ENCODE measurements around the gene GALNT15.

GALNT15 gene

DNA sequence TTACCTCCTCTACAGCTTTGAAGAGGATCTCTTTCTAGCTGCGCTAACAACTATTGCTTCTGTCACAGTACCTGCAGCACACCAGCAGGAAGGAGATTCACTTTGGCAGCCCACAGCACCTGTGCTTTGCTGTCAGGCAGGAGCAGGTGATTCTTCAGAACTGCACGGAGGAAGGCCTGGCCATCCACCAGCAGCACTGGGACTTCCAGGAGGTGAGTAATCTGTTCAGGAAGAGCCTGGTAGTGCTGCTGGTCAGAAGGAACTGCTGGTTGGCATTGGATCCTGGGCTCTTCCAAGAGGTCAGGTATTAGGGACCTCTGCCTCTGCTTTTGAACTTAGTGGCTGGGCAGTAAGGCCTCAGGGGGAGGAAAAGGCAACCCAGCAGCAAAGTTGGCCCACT is 48.1 kb downstream of the GALNT15 start:
- H3K4me3 ChIP-seq (ENCODE audit: low read depth, low read length), result no peak overlapping the region

DNA sequence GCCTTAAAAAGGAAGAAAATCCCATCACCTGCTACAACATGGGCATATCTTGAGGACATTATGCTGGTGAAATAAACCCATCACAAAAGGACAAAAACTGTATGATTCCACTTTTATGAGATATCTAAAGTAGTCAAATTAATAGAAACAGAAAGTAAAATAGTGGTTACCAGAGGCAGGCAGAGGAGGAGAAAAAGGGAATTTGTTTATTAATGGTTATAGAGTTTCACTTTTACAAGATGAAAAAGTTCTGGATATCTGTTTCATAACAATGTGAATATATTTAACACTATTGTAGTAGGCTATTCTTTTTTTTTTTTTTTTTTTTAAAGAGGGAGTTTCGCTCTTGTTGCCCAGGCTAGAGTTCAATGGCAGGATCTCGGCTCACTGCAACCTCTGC is 49.8 kb downstream of the GALNT15 start:
- no peak overlapping the region for H3K4me3 ChIP-seq (ENCODE audit: low read depth, low read length)

GRCh38 chr3:16227566-16227965 is 53.1 kb downstream of the GALNT15 start:
- H3K4me3 ChIP-seq (ENCODE audit: low read depth, low read length), result no peak overlapping the region

DNA sequence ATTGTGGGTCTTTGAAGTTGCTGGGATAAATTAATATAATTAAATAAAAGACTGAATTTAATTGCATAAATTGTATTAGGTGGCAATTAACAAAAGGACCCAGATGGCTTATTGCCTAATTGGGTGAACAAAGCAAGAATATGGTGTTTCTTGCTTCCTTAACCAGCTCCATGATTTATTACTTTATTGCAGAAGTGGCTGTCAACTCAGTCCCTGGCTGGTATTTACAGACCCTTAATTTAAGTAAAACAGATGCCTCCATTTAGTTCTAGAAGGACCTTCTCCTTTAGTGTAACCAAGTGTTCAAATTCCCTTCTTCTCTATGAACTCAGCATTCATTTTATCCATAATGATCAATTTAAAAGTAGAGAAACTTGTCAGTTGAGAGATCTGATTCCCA is 55.2 kb downstream of the GALNT15 start:
- no peak overlapping the region for H3K4me3 ChIP-seq (ENCODE audit: low read depth, low read length)

- H3K4me3 ChIP-seq (ENCODE audit: low read depth, low read length), result no peak overlapping the region
Measured at GRCh38 chr3:16231983-16232382, 57.5 kb downstream of the GALNT15 start.

GRCh38 chr3:16233806-16234205 is 59.3 kb downstream of the GALNT15 start:
- H3K4me3 ChIP-seq (ENCODE audit: low read depth, low read length), result no peak overlapping the region

GRCh38 chr3:16234281-16234680 is 59.8 kb downstream of the GALNT15 start:
- no peak overlapping the region for H3K4me3 ChIP-seq (ENCODE audit: low read depth, low read length)

DNA sequence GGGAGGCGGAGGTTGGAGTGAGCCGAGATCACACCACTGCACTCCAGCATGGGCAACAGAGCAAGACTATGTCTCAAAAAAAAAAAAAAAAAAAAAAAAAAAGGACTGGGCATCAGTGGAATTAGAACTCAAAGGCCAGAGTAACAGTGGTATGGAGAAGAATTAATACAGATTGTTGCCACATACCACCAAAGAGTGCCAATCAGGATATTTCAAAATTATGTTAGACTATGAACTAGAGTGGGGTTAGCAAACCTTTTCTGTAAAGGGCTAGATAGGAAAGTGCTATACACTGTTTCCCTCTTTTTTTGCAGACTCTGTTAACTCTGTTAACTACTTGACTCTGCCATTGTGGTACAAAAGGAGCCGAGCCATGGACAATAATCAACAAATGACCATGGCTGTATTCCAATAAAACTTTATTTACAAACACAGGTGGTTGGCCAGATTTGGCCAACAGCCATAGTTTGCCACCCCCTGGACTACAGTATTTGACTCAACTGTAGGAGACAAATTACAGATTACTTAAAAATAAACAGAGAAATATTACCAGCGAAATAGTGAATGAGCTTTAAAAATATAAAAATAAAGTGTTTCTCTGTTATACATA is 61.7 kb downstream of the GALNT15 start:
- H3K4me3 ChIP-seq (ENCODE audit: low read depth, low read length), result no peak overlapping the region

DNA sequence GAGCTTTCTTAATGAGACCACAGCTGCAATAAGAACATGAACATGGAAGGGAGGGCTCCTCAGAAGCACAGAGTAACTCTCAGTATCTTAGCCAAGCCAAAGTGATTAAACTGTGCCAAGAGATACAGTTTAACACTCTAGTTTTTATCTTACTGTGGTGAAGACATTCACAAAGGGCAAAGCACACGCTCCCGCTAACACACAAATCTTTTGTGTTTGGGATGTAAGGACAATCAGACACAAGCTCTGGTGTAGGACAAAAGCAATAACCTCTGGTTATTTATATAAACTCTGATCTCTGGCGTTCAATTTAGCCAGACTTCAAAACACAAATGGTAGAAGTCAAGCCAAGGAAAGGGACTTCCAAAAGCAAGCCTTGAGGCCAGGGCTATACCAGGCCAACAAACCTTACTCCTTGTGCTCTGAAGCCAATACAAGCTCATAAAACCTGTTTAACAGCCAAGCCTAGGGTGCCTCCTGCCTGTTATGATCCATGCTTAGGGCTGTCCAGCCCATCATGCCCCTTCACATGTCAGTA is 62.4 kb downstream of the GALNT15 start:
- no peak overlapping the region for H3K4me3 ChIP-seq (ENCODE audit: low read depth, low read length)

- no peak overlapping the region for H3K4me3 ChIP-seq (ENCODE audit: low read depth, low read length)
Measured at GRCh38 chr3:16239086-16239770, 64.7 kb downstream of the GALNT15 start.

GRCh38 chr3:16239780-16240179 is 65.3 kb downstream of the GALNT15 start:
- no peak overlapping the region for H3K4me3 ChIP-seq (ENCODE audit: low read depth, low read length)

DNA sequence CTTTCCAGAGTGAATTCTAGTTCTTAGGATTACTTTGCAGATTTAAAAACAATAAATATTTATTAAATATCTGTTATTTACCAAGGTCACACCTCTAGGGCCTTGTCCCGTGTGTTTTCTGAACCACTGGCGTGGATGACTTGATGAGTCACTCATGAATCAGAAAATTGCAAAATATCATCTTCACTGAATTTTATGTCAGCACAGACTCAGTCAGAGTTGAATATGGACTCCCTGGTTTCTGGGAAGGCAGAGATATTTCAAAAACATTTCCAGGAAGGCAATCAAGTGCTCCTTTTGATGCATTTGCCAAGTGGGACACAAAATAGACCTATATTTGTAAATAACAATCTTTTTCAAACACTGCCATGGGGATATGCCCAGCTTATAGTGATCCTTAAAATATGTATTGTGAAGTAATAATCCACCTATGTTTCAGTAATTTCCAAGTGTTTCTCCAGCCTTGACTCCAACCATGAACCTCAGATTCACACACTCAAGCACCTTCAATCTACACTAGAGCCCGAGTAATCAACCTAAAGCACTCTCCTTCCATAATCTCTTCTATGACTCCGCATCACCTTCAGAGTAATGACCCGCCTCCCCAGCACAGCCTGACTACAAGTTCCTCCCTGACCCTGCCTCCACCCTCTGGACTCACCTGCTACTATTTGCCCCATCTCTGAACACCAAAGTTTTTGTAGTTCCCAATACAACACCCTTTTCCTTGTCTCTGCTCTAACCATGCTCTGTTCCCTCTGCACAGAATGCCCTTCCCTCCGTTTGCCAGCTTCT is 65.9 kb downstream of the GALNT15 start:
- no peak overlapping the region for H3K4me3 ChIP-seq (ENCODE audit: low read depth, low read length)

GRCh38 chr3:16241225-16241624 is 66.7 kb downstream of the GALNT15 start:
- H3K4me3 ChIP-seq (ENCODE audit: low read depth, low read length), result no peak overlapping the region

- H3K4me3 ChIP-seq (ENCODE audit: low read depth, low read length), result no peak overlapping the region
Measured at GRCh38 chr3:16242177-16242576, 67.7 kb downstream of the GALNT15 start.

DNA sequence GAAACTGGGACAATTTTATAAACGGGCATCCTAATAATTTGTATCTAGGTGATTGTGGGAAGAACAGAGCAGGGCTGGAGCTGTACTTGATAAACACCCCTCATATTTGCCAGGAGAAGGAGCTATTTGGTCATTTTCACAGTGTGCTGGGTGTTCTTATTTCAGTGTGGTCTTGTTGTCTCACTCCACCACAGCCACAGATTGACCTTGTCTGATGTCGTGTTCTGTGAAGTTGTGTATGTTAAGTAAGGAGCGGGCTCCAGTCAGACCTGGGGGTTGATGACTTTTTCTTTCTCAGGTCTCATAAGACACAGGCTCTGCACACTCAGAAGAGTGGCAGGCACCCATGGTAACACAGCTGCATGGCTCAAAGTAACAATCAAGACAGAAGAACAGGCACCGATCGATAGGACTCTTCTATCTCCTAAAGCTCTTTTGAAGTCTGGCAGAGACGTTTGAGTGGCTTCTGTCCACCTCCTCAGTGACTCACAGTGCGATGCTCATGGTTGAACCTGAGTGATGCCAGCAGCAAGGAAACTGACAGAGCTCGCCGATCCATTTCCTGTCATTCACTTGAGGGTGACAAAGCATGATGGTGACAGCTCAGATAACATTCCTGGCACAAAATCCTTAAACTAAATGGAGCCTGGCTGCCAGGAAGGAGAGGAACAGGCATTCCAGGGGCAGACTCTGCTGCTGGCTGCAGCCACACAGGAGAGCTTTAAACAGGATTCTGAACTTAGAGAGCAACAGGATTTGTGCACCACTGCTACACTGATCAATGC is 69.4 kb downstream of the GALNT15 start:
- H3K4me3 ChIP-seq (ENCODE audit: low read depth, low read length), result no peak overlapping the region

DNA sequence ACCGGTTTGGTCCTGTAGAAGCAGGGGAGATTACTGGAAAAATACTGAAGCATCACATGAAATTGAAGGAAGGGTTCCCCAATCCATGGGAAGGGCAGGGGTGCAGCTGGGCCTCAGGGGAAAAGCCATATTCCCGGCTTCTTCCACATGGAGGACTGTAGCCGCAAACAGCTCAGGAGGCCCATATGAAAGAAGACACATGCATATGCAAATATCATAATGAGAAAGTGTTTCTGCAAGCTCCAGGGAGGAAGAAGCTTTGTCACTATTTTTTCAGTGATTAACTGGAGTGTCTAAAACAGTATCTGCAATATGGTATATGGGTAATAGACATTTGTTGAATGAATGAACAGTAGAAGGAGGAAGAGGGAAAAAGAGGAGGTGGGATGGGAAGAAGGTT is 71.1 kb downstream of the GALNT15 start:
- no peak overlapping the region for H3K4me3 ChIP-seq (ENCODE audit: low read depth, low read length)

DNA sequence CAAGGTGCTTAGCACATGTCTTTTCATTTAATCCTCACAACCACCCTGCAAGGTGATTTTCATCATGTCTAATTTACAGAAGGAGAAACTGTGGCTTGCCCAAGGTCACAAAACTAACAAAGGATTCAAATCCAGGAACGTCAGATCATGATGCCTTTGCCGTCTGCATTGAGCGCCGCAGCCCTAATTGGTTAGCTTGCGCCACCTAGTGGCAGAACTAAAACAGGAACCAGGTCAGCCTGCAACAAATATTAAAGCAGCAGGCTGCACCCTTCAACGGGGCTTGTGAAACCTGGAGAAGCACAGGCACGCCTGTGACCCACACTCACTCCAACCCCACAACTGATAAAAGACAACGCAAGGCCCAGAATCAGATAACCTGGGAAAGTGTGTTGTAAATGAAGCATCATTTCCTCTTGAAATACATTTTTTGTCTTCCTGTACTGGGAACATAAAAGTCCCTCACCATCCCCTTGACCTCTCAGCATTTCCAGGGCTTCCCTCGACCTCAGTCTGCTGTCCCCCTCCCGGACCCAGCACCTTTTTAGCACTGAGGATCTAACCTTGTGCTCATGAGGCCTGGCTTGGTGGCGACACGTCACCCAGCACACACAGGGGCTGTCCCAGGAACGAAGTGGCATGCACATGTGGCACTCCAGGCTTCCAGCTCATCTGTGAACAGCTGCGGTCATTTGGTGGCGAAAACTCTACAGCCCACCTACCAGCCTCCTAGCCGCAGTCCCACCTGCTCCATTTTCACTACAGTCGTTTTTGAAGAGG is 73.0 kb downstream of the GALNT15 start:
- no peak overlapping the region for H3K4me3 ChIP-seq (ENCODE audit: low read depth, low read length)

DNA sequence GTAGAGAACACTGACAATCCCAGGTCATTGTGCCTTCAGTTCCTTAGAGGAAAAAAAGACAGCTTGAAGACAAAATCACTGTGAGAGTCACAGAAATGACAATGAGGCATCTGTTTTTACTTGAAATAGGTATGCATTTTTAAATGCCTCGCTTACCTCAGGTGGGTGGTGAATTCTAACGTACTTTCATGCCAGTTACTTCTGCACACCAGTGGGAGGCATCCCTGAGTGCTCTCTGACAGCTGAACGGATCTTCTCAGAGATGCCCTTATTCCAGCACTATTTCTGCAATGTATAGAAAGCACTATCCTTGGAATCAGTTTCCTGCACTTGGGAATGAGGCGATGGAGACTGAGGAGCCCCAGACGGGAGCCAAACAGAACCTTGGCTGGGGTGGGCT is 74.1 kb downstream of the GALNT15 start:
- no peak overlapping the region for H3K4me3 ChIP-seq (ENCODE audit: low read depth, low read length)

- no peak overlapping the region for H3K4me3 ChIP-seq (ENCODE audit: low read depth, low read length)
Measured at GRCh38 chr3:16249336-16249735, 74.9 kb downstream of the GALNT15 start.

- no peak overlapping the region for H3K4me3 ChIP-seq (ENCODE audit: low read depth, low read length)
Measured at GRCh38 chr3:16249886-16250285, 75.4 kb downstream of the GALNT15 start.
